PC-9 (cell line): Measurements from ENCODE around the gene WFIKKN1. TPM values are rescaled to one million over a fixed set of nuclear protein-coding genes. Genes with fewer than 3 reads are reported as not detected.
A peak's percentile ranks its signal among the peaks of the same experiment; 100 is the strongest.

ENCODE experiments used
- BruUV-seq: library from RNA; stranded (reverse); fragments of 400-500 nt; replicated peaks from 2 replicates; lab custom pipeline; 2021; lab: Mats Ljungman, UMichigan
- CTCF ChIA-PET: fragments of 300-600 bp; sonication (Branson Sonifier 250); formaldehyde crosslinking; loops from one replicate; lab custom pipeline; 2022; ENCODE audit warnings: antibody characterized with exemption; lab: Charles Lee
- POLR2A ChIA-PET: fragments of 300-600 bp; sonication (Branson Sonifier 250); formaldehyde crosslinking; loops from one replicate; lab custom pipeline; 2022; ENCODE audit warnings: antibody characterized with exemption; ENCODE audit not compliant: unreplicated experiment; lab: Charles Lee
- DNase-seq, 2 experiments: peaks; one replicate each; pipeline versions ENCODE4 v3.0.0 to v3.0.0-alpha.2; 2015 to 2022; ENCODE audit warnings: mixed read lengths in 1 of 2
- H2AFZ ChIP-seq: fragments of 200-600 bp; sonication (generic); 2 replicates; pipeline ENCODE4 v1.8.1; 2017; ENCODE audit warnings: antibody characterized with exemption
- H3F3A ChIP-seq: fragments of 200-600 bp; sonication (generic); 2 replicates; pipeline ENCODE4 v1.8.1; 2017; ENCODE audit warnings: antibody characterized with exemption, mild to moderate bottlenecking, low read depth; ENCODE audit not compliant: insufficient read depth
- H3K27ac ChIP-seq: fragments of 200-600 bp; sonication (generic); 2 replicates; pipeline ENCODE4 v1.6.1; 2016; ENCODE audit warnings: mixed run types
- H3K27me3 ChIP-seq: fragments of 200-600 bp; sonication (generic); 2 replicates; pipeline ENCODE4 v1.6.1; 2016; ENCODE audit warnings: low read depth, mixed run types; ENCODE audit not compliant: insufficient read depth
- H3K36me3 ChIP-seq: fragments of 200-600 bp; sonication (generic); 2 replicates; pipeline ENCODE4 v1.6.1; 2016; ENCODE audit warnings: low read depth, mixed run types
- H3K4me1 ChIP-seq: fragments of 200-600 bp; sonication (generic); replicated peaks from 2 replicates; pipeline ENCODE4 v1.6.1; 2016; ENCODE audit warnings: mixed run types; ENCODE audit not compliant: insufficient read depth
- H3K4me2 ChIP-seq: fragments of 200-600 bp; sonication (generic); 2 replicates; pipeline ENCODE4 v1.6.1; 2017; ENCODE audit warnings: mixed run types
- H3K4me3 ChIP-seq: fragments of 200-600 bp; sonication (generic); 2 replicates; pipeline ENCODE4 v1.6.1; 2016; ENCODE audit warnings: mixed run types
- H3K79me2 ChIP-seq: fragments of 200-600 bp; sonication (generic); 2 replicates; pipeline ENCODE4 v1.6.1; 2017; ENCODE audit warnings: low read depth, mixed run types
- H3K9me2 ChIP-seq: fragments of 200-600 bp; sonication (generic); 2 replicates; pipeline ENCODE4 v1.8.1; 2017; ENCODE audit warnings: mild to moderate bottlenecking; ENCODE audit not compliant: insufficient read depth
- H3K9me3 ChIP-seq: fragments of 200-600 bp; sonication (generic); 2 replicates; pipeline ENCODE4 v1.8.1; 2016; ENCODE audit warnings: low read depth; ENCODE audit not compliant: insufficient read depth
- H4K20me1 ChIP-seq: fragments of 200-600 bp; sonication (generic); 2 replicates; pipeline ENCODE4 v1.8.1; 2017; ENCODE audit not compliant: insufficient read depth
- EZH2 ChIP-seq: fragments of 200-600 bp; sonication (generic); IDR thresholded peaks from 2 replicates; pipeline ENCODE4 v1.8.0; 2017; ENCODE audit warnings: antibody characterized with exemption, low read depth
- intact Hi-C: fragments of 100-400 bp; cut with micrococcal nuclease; formaldehyde crosslinking; loops from one replicate; pipeline ENCODE4 v1.10.0; 2022; ENCODE audit not compliant: unreplicated experiment
- total RNA-seq: library from RNA; stranded (reverse); gene quantifications from 2 replicates; pipeline ENCODE4 v1.2.3, GENCODE V29; 2021
- TF ChIP-seq, protein P1 (sequence below): fragments of 200-600 bp; sonication (generic); conservative IDR thresholded peaks from 2 replicates; pipeline ENCODE4 v1.6.1; 2017; ENCODE audit warnings: mixed run types, antibody characterized with exemption, mild to moderate bottlenecking, moderate library complexity

Gene WFIKKN1
- total RNA-seq, 1 experiment from 2014 or later = 6.9 TPM

- H3K9me3 ChIP-seq = no peaks in the 10 kb centered on the region
- ChIA-PET CTCF (no interaction called here), POLR2A (interaction anchor here (1.0 to 1.1 kb wide), 3 partner anchors 28 to 36 kb away, joined by 4 to 7 read pairs (median 6); no protein-coding TSS in a partner anchor)
- no peaks in the 10 kb centered on the region for H3K79me2 ChIP-seq
- H3K27me3 ChIP-seq = no peaks in the 10 kb centered on the region
- peak overlapping the region; percentile 25 for H3K4me2 ChIP-seq
- H4K20me1 ChIP-seq = peaks cover 12% of the 10 kb centered on the region; the same call in 1 of the 2 replicates
- H3K27ac ChIP-seq = no peak overlapping the region
- no peak for DNase-seq
- H3K36me3 ChIP-seq = no peaks in the 10 kb centered on the region
- no peaks in the 10 kb centered on the region for H3K9me2 ChIP-seq
- no TSS peak for BruUV-seq
- H3F3A ChIP-seq = peaks cover 26% of the 10 kb centered on the region
- no peak for TF ChIP-seq EZH2
- TF ChIP-seq, protein P1, sequence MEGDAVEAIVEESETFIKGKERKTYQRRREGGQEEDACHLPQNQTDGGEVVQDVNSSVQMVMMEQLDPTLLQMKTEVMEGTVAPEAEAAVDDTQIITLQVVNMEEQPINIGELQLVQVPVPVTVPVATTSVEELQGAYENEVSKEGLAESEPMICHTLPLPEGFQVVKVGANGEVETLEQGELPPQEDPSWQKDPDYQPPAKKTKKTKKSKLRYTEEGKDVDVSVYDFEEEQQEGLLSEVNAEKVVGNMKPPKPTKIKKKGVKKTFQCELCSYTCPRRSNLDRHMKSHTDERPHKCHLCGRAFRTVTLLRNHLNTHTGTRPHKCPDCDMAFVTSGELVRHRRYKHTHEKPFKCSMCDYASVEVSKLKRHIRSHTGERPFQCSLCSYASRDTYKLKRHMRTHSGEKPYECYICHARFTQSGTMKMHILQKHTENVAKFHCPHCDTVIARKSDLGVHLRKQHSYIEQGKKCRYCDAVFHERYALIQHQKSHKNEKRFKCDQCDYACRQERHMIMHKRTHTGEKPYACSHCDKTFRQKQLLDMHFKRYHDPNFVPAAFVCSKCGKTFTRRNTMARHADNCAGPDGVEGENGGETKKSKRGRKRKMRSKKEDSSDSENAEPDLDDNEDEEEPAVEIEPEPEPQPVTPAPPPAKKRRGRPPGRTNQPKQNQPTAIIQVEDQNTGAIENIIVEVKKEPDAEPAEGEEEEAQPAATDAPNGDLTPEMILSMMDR = no peak
- intact Hi-C loops = no loop called here
- H2AFZ ChIP-seq = no peak overlapping the region
- no peak overlapping the region for H3K4me3 ChIP-seq
- peaks cover 8% of the 10 kb centered on the region for H3K4me1 ChIP-seq
These were observed 9.2 kb upstream of the WFIKKN1 start for GRCh38 chr16:621526-622105.

DNA sequence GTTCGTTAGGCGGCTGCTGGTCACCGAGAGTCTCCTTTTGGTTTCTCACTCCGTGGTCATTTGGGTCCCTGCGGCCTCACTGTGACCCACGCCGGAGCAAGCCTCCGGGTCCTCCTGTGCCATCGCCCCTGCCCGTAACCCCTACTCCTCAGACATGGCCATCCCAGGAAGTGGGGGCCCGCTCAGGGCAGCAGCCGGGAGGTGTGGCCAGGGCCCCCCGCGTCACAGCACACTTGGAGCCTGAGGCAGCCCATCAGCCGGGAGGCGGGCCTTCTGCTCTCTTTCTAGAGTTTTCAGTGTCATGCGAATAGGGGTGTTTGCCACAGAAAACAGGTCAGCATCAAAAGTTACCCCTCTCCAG is 7.9 kb upstream of the WFIKKN1 start:
- no TSS peak for BruUV-seq
- intact Hi-C loops = no loop called here

DNA sequence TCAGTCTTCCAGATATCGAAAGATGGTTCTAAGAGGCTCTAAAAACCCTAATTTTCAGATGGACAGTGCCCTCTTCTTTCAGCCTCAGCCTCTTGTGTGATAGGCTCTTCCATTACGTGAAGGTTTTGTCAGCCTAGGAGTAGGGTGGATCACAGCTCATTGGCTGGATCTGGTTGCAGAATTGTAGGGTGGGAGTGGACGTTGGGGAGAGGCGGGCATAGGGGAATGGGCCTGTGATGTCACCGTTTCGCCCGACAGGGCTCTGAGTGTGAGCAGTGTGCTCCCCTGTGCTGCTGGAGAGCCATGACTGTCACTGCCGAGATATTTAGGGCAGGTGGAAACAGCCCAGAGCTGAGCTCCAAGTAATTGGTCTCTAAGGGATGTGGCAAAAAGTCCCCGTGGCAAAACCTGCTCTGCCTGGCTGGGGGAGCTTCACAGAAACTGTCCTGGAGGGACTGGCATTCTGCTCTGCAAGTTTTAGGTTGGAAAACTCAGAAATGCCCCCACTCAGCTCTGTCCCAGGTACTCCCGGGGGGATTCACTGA is 6.2 kb upstream of the WFIKKN1 start:
- DNase-seq = no peak
- TF ChIP-seq, protein P1 = no peak
- Histone ChIP-seq H3K4me3 (no peak overlapping the region), H2AFZ (no peak overlapping the region), H3F3A (peaks cover 46% of the 10 kb centered on the region), H3K9me2 (no peaks in the 10 kb centered on the region), H3K27me3 (no peaks in the 10 kb centered on the region), H3K36me3 (no peaks in the 10 kb centered on the region), H3K4me2 (no peak overlapping the region), H3K79me2 (no peaks in the 10 kb centered on the region), H3K9me3 (no peaks in the 10 kb centered on the region), H3K4me1 (peaks cover 19% of the 10 kb centered on the region), H4K20me1 (peaks cover 16% of the 10 kb centered on the region; the same call in 1 of the 2 replicates), H3K27ac (no peak overlapping the region)
- intact Hi-C loops = loop anchor here (5.0 kb wide), 1 partner anchor 43 kb away; the partner anchor contains the start of gene RHOT2
- ChIA-PET CTCF (no interaction called here), POLR2A (no interaction called here)
- BruUV-seq = no TSS peak

More for the DNA sequence above, 7.9 kb upstream of the WFIKKN1 start:
- POLR2A ChIA-PET = interaction anchor here (1.1 kb wide), 1 partner anchor 30 kb away, joined by 6 read pairs; no protein-coding TSS in a partner anchor
- DNase-seq = no peak
- CTCF ChIA-PET = no interaction called here
- Histone ChIP-seq H3F3A (peaks cover 36% of the 10 kb centered on the region), H3K4me2 (no peak overlapping the region), H3K27me3 (no peaks in the 10 kb centered on the region), H3K9me2 (no peaks in the 10 kb centered on the region), H3K27ac (no peak overlapping the region), H3K4me1 (peaks cover 19% of the 10 kb centered on the region), H3K4me3 (no peak overlapping the region), H3K79me2 (no peaks in the 10 kb centered on the region), H2AFZ (no peak overlapping the region), H4K20me1 (peaks cover 16% of the 10 kb centered on the region; the same call in 1 of the 2 replicates), H3K36me3 (no peaks in the 10 kb centered on the region), H3K9me3 (no peaks in the 10 kb centered on the region)
- TF ChIP-seq, protein P1 = no peak
- TF ChIP-seq EZH2 = no peak
